NCI-H1105 (cell line): ENCODE measurements around the gene C1QTNF6.
"Not testable (repeated sequence)": the region's sequence is repeated elsewhere in the genome, so short reads cannot be mapped to it uniquely, and the experiment has no call there.

Experiments used
- DNase-seq: peaks from one replicate; lab custom pipeline; 2025; lab: John Stamatoyannopoulos, UW

The C1QTNF6 gene

GRCh38 chr22:37187891-37188761 lies at the start of gene C1QTNF6:
C1QTNF6 (minus strand) TSS chr22:37188247; CDS start chr22:37188213, 34 bp downstream.
- DNase-seq = peak; percentile 7

GRCh38 chr22:37235897-37236607 lies 48.0 kb upstream of the C1QTNF6 start:
- DNase-seq = no peak

- no peak for DNase-seq
These were observed 47.0 kb upstream of the C1QTNF6 start for GRCh38 chr22:37234736-37235711.

DNA sequence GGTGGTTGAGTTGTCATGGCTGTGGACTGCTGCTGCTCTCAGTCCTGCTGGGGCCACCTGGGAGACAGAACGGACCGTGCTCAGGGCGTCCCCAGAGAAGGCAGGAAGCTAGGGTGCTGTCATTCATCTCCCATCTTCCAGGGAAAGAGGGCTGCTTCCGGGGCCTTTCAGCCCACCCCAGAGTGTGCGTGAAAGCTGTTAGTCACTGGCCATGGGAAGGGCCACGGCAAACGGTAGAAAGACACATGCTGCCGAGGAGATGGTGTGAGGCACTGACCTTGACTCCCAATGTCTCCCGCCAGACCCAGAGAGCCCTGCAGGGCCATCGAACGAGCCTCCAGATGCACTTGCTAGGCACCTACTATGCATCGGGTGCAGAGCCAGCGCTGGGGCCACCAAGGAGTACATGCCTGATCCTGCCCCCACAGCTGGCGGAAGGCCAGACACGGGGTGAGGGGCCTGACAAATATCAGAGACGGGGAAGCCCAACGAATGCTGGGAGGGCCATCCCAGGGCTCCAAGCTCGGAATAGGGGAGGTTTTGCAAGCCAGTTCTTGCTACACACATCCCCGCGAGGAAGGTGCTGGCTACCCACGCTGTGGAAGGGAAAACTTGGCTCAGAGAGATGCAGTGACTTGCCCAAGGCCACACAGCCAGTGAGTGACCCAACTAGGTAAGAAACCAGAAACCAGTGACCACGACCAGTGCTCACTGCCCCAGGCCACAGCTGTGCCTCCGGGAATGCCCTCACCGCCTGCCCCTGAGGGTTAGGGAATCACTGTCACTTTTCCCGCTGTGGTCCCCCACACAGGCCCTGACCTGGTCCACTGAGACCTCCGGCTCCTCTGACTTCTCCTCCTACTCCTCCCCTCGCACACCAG lies 45.9 kb upstream of the C1QTNF6 start:
- DNase-seq = peak; percentile 6

DNA sequence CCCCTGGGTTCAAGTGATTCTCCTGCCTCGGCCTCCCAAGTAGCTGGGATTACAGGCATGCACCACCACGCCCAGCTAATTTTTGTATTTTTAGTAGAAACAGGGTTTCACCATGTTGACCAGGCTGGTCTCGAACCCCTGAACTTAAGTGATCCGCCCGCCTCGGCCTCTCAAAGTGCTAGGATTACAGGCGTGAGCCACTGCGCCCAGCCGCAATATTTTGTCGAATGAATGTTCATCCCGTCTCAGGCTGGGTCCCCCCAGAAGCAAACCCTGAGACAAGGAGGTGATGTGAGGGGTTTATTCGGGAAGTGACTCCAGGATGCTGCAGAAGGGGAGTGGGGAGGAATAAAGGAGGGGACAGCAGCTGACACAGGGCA lies 45.3 kb upstream of the C1QTNF6 start:
- DNase-seq = not testable (repeated sequence)

DNA sequence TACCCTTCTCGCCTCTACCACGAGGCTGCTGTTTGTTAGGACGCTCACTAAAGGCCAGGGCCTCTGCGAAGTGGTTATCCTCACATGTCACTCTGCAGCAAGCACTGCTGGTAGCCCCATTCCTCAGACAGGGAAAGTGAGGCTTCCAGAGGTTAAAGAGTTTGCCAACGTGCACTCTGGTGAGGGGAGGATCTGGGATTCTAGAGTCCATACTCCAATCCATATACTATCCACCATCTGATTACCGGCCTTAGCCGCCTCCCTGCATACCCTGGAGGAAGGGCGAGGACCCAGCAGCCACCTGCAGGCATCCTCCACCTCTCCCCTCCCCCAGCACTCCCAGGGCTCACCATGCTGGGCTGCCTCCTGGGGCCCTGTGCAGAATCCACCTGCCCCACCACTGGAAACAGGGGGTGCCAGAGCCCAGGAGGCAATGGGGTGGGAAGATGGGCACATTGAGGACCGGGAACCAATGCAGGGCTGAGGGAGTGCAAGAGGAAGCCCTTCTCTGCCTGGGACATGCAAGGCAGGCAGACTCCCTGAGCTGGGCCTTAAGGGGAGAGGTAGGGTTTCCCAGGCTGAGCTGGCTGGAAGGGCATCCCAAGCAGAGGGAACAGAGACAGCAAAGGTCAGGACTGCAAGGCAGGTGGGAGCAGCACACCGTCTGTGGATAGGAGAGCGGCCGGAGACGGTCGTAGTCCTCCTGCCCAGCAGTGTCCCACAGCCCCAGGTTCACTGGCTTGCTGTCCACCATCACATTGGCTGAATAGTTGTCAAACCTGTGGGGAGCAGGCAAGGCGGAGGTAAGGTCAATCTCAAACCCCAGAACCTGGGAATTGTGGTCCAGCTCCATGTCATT lies 44.3 kb upstream of the C1QTNF6 start:
- no peak for DNase-seq

GRCh38 chr22:37231406-37232139 lies 43.5 kb upstream of the C1QTNF6 start:
- no peak for DNase-seq

DNA sequence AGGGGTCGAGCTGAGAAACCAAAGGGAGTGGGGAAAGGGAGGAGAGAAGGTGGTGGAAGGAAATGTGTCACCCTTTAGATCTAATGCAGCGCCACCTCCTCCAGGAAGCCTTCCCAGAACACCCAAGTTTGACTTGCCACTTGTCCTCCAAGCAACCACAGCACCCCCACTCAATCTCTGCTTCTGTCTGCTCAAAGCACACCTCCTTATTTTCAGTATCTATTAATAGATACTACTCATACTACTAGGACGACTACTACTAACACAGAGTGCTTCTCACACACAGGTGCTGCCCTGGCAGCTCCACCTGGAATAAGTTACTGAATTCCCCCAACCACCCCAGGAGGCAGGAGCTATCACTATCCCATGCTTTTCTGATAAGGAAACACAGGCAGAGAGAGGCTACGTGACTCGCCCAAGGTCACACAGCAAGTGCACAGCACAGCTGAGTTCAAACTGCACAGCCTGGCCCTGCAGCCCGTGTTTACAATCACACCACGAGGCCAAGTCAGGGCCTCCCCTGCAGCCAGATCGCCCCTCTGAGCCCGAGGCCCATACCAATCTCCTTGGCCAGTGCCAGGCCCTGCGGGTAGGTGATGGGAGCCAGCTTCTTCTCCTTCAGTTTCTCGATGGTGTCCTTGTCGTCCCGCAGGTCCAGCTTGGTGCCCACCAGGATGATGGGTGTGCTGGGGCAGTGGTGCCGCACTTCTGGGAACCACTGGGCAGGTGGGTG lies 42.8 kb upstream of the C1QTNF6 start:
- no peak for DNase-seq

DNA sequence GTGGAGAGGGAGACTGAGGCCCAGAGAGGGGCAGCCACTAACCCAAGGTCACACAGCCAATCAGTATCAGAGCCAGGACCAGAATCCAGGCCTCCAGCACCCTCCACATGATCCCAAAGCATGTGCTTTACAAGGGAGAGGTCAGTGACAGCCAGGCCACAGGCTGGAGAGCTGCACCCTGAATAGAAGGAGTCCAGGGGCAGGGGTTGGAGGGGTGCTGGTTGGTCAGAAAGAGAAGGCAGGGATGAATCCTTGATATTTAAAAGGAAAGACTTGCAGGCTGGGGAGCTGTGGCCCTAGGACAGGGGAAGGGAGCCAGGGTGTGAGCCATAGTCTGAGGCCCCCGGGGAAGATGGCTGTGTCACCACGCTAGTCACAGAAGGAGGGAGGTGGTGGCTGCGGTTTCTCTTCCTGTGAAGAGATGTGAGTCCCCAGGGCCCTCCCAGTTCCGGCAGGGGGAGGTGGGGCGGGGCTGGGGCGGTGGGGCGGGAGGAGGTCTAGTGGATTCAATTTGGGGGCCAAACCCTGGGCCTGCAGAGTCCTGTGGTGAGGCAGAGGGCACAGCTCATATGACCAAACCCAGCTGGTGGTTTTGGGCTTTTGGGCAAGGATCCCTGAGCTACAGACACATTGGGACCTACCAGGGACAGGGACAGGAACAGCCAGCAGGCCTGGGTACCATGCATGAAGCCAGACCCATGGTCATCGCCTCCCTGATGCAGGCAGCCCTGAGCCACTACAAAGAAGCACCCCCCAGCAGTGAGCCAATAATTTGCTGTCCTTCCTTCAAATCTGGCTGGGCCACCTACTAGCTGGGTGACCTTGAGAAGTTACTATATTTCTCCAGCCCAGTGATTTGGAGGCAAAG lies 42.0 kb upstream of the C1QTNF6 start:
- no peak for DNase-seq

DNA sequence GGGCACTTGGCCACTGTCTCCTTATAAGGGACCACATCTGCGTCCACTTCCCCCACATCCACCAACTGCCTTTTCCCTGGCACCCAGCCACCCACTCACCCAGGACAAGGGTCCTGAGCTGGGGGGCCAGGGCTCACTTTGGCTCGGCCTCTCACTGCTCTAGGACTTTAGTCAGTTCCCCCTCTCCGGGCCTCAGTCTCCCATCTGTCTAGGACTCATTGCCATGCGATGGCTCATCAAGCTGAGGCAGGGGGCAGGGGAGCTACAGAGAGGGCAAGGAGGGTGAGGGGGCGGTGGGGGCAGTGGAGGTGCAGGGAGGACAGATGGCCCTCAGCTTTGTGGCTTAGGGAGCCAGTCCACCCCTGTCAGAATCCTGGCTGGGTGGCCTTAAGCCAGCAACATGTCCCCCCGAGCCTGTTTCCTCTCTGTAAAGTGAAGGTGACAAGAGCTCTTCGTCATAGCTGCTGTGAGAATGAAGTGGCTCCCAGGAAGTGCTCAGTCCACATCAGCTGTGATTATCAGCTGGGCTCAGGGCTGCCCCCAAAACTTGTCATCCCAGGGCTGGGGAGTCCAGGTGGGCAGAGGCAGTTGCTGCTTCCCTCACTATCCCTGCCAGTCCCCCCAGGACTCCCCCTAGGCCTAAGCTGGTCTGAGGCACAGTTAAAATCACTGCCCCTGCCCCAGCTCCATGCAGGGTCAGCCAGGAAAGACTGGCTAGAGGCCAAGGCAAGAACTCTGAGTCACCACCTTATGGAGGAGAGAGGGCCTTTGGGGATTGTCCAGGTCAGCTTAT lies 41.2 kb upstream of the C1QTNF6 start:
- no peak for DNase-seq

DNA sequence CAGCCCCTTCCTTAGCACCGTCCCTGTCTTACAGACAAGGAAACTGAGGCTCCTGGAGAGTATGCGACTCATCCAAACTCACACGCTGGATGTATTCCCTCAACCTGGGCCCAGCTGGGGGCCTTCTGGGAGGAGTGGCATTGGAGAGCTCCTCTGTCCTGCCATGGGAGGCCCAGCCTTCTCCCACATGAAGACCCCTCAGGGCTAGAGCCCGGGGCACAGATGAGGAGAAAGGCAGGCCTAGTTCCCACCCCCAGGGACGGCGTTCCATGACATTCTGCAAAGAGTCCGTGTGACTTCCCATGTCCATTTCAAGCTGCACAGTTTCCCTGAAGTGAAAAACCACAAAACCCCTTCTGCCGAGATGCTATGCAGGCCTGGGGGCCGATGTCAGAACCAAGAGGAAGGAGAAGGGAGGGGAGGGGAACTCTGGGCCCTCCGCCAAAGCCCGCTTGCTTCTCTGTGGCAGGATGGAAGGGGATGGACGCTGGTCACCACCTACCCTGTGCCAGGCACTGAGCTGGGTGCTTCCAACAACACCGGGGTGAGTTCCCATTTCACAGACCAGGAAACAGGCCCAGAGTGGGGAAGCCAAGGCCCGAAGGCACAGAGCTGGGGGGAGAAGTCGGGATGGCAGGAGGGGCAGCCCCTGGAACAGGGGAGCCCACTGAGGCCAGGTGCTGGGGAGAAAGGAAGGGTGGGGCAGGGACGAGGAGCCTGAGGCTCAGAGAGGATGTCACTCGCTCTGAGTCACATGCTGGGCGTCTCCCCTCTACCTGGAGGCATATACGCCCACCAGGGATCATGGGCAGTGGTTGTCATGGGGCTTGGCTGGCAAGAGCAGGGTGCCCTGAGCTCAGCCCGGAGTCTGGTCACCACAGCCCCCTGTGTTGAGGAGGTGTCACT lies 40.3 kb upstream of the C1QTNF6 start:
- no peak for DNase-seq

- DNase-seq = no peak
These were observed 38.5 kb upstream of the C1QTNF6 start for GRCh38 chr22:37226514-37226913.

DNA sequence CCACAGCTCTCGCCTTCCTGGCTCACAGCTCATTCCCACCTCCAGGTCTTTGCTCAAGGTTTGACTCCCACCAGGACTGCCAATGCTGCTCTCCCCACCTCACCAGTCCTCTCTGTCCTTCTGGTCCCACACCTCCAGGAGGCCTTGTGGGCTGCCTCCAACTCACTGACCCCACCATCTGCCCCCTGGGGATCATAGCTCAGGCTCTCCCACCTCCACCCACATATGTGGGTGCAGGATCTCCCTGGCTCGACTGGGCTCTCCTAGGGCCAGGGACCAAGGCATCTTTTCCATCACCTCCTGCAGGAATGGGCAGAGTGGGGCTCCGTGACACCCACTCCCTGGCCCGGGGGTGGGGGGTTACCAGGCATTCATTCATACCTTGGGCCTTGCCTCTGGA lies 38.0 kb upstream of the C1QTNF6 start:
- no peak for DNase-seq

GRCh38 chr22:37225481-37225880 lies 37.4 kb upstream of the C1QTNF6 start:
- DNase-seq = no peak

DNA sequence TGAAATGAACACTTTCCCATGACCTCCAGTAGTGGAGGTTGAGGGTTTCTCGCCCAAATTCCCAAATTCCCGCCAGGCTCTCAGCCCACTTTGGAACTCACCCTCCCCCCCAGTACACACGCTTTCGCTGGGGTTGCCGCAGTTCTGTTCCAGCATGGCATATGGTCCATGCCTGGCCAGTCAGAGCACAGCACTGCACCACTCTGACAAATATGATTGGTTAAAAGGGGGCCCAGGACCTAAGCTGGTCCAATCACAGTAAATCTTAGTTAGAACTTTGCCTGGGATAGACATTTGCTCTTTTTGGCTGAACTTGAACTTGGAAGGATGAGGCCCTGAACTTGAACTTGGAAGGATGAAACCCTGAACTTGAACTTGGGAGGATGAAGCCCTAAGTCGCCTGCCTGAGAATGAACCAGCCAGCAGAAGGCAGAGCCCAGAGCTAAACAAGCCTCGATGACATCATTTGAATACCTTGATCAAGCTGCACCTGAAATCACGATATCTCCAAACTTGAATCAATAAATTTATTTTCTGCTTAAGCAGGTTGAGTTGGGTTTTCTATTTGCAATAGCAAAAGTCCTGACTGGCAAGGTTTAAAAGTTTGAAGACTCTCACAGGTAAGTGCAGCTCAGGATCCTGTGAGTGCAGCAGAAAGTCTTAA lies 36.8 kb upstream of the C1QTNF6 start:
- DNase-seq = no peak
